Measurements from ENCODE around the gene TTC33. TPM values are rescaled to one million over a fixed set of nuclear protein-coding genes. Genes with fewer than 3 reads are reported as not detected.
"Not testable (repeated sequence)": the region's sequence is repeated elsewhere in the genome, so short reads cannot be mapped to it uniquely, and the experiment has no call there.

TTC33 gene
- polyA plus RNA-seq (ENCODE audit: insufficient read length in 12 of 12): 10 to 100 TPM in 11 of 12 donors, not detected in 1; 20.8 to 27.2 (median 22.5) TPM
- long read RNA-seq, donor 1, partial matches to known transcripts: 5 of 18 reads
- long read RNA-seq, donor 1, other reads (novel, unspliced or antisense): 10 of 18 reads
- long read RNA-seq, donor 2, transcript TTC33-201 (5 exons, 2,612 nt): major isoform, 11 of 11 reads
- long read RNA-seq, donor 2, partial matches to known transcripts: 0 of 11 reads
- long read RNA-seq, donor 2, other reads (novel, unspliced or antisense): 0 of 11 reads
- long read RNA-seq, donor 3: 0 reads
- long read RNA-seq, donor 4, partial matches to known transcripts: 0 of 1 reads
- long read RNA-seq, donor 4, other reads (novel, unspliced or antisense): 0 of 1 reads
- long read RNA-seq, donor 5, transcript TTC33-201 (5 exons, 2,612 nt): major isoform, 11 of 11 reads
- long read RNA-seq, donor 5, partial matches to known transcripts: 0 of 11 reads
- long read RNA-seq, donor 5, other reads (novel, unspliced or antisense): 0 of 11 reads
- long read RNA-seq, donor 6, partial matches to known transcripts: 0 of 3 reads
- long read RNA-seq, donor 6, other reads (novel, unspliced or antisense): 0 of 3 reads
- long read RNA-seq, donor 7, partial matches to known transcripts: 0 of 3 reads
- long read RNA-seq, donor 7, other reads (novel, unspliced or antisense): 0 of 3 reads
- long read RNA-seq, donor 8, transcript TTC33-201 (5 exons, 2,612 nt): major isoform, 10 of 17 reads
- long read RNA-seq, donor 8, partial matches to known transcripts: 5 of 17 reads
- long read RNA-seq, donor 8, other reads (novel, unspliced or antisense): 0 of 17 reads
- long read RNA-seq, donor 9, partial matches to known transcripts: 0 of 4 reads
- long read RNA-seq, donor 9, other reads (novel, unspliced or antisense): 0 of 4 reads
- long read RNA-seq, donor 10, partial matches to known transcripts: 5 of 7 reads
- long read RNA-seq, donor 10, other reads (novel, unspliced or antisense): 0 of 7 reads
- long read RNA-seq, donor 11, partial matches to known transcripts: 9 of 13 reads
- long read RNA-seq, donor 11, other reads (novel, unspliced or antisense): 0 of 13 reads

DNA sequence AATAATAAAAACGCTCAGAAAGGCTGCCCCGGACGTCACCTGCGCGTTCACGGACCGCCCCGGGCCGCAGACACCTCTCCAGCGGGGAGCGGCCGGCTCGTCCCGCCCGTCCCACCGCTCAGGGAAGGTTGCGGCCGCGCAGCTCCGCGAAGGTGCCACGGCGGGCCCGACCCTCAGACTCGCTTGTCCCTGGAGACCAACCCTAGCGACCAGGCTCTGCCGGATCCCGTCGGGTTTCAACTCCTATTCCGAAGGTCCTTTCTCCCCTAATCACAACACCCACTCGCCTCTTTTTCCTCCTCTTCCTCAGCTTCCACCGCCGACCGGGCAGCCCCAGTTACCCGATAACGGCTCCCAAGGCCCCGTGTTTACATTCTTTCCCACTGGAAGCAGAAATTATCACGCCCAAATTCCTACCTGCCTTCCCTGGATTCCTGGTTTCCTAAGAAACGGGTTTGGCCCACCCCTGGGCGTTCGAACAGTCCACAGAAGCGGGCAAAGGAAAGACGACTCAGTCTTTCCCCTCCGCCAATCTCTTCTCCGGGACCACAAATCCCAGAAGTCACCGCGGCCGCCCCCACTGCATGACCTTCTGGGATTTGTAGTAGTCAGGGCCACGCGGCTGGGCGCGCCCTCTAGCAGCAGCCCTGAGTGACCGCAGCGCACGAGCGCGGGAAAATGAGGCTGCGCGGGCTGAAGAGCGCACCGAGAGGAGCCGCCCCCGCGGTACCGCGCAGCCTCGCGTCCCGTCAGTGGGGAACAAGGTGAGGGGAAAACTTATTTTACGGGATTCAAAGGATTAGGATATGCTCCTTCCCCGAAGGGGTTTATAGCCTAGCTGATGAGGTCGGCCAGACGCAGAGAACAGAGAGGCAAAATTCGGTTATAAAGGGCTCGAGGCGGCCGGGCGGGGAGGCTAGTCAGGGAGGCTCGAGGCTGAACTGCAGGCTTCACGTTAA lies at the start of gene TTC33:
Gene TTC33 (minus strand): TSS at position 555 of the 959 bp plus-strand sequence. CDS start 8,943 bp downstream, outside the sequence.
- peak; percentile 94 for DNase-seq

GRCh38 chr5:40801771-40802562 lies 46.2 kb upstream of the TTC33 start:
- DNase-seq: no peak

DNA sequence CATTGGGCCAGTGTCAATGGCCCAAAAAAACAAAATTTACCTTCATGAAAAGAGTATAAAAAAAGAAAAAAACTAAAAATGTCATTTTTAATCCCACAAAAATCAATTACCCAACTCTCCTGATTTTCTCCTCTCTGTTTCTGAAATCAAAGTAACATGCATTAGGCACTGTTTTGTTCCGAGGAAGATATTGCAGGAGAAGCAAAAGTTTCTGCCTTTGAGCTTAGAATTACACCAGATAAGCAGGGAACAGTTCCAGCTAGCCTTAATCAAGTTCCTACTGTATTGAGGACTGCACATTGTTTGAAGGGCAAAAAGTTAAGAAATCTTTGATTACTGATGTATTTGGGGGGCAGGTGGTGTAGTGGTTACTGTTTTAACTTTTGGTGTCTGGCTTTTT lies 43.5 kb upstream of the TTC33 start:
- DNase-seq: no peak

GRCh38 chr5:40798801-40799210 lies 43.0 kb upstream of the TTC33 start:
- peak; percentile 55 for DNase-seq

DNA sequence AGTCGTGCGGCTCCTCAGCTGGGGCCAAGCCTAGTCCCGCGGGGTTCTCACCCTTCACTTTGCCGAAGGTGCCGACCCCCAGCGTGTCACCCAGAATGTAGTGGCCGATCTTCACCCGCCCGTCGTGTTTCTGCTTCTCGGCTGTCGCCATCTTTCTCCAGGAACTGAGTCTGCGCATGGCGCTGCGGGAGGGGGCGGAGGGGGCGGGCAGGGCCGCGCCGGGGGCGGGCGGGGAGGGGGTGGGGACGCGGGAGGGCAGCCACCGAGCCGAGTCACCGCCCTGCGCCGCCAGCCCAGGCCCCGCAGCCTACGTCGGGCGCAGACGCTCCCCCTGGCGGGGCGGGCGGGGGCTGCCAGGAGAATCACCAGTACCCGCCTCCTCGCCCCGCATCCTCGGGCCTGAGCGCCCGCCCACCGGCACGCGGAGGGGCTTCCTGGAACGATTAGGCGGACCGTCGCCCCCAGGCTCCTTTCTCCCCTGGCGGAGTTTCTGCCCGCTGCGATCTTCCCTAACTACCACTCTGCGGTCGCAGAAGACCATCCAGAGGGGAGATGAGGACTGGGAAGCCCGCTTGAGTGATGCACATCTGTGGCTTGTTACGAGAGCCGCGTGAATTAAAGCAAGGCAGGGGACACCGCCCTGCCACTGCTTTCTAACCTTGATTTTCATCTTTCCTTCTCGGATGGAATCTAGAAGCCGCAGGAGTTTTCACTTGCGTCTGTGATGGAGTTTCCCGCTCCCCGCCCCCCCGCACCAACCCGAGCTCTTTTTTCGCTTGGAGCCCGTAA lies 42.4 kb upstream of the TTC33 start, which contains the start of gene PRKAA1:
Gene PRKAA1 (minus strand): TSS at position 363 of the 789 bp plus-strand sequence. CDS start 185 bp downstream, at position 178.
- DNase-seq: peak; percentile 86

GRCh38 chr5:40797273-40798011 lies 41.7 kb upstream of the TTC33 start:
- peak; percentile 54 for DNase-seq

DNA sequence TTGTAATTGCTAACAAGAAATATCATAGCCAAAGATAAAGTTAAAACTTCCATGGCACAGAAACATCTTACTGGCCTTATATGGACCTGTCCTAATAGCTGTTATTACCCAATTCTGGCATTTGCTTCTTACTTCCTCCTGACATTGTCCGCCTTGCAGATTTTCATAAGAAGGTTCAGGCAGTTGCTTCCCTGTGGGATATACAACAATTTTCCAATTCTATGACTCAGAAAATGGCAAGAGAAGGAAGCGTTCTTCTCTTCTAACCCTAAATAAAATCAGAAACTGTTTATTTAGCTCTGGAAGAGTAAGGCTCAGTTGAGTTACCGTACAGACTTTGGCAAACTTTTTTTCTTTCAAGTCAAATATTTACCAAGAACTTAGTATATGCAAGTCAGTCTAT lies 40.7 kb upstream of the TTC33 start:
- DNase-seq: peak; percentile 12

DNA sequence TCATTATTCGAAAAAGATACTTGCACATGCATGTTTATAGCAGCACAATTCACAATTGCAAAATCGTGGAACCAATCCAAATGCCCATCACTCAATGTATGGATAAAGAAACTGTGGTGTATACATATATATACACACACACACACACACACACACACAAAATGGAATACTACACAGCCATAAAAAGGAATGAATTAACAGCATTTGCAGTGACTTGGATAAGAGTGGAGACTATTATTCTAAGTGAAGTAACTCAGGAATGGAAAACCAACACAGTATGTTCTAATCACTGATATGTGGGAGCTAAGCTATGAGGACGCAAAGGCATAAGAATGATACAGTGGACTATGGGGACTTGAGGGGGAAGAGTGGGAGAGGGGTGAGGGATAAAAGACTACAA lies 39.1 kb upstream of the TTC33 start:
- not testable (repeated sequence) for DNase-seq

DNA sequence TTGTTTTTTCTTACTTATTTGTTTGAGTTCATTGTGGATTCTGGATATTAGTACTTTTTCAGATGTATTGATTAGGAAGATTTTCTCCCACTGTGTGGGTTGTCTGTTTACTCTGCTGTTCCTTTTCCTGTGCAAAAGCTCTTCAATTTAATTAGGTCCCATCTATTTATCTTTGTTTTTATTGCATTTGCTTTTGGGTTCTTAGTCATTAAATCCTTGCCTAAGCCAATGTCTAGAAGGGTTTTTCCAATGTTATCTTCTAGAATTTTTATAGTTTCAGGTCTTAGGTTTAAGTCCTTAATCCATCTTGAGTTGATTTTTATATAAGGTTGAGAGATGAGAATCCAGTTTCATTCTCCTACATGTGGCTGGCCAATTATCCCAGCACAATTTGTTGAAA lies 38.6 kb upstream of the TTC33 start:
- not testable (repeated sequence) for DNase-seq

DNA sequence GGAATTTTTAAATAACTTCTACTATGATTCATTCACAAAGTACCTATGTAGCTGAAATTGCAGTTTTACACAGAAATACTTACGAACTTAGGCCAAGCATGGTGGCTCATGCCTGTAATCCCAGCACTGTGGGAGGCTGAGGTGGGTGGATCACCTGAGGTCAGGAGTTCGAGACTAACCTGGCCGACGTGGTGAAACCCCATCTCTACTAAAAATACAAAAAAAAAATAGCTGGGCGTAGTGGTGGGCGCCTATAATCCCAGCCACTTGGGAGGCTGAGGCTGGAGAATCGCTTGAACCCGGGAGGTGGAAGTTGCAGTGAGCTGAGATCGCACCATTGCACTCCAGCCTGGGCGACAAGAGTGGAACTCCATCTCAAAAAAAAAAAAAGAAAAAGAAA lies 36.9 kb upstream of the TTC33 start:
- not testable (repeated sequence) for DNase-seq

GRCh38 chr5:40791715-40792139 lies 36.0 kb upstream of the TTC33 start:
- DNase-seq: no peak

GRCh38 chr5:40790947-40791593 lies 35.3 kb upstream of the TTC33 start:
- no peak for DNase-seq

DNA sequence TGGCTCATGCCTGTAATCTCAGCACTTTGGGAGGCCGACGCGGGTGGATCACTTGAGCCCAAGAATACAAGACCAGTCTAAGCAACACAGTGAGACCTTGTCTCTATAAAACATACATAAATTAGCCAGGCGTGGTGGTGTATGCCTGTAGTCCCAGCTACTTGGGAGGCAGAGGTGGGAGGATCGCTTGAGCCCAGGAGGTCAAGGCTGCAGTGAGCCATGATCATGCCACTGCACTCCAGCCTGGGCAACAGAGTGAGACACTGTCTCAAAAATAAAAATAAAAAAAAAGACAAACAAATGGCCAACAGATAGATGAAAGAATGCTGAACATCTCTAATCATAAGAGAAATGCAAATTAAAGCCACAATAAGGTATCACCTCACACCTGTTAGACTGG lies 33.2 kb upstream of the TTC33 start:
- not testable (repeated sequence) for DNase-seq

DNA sequence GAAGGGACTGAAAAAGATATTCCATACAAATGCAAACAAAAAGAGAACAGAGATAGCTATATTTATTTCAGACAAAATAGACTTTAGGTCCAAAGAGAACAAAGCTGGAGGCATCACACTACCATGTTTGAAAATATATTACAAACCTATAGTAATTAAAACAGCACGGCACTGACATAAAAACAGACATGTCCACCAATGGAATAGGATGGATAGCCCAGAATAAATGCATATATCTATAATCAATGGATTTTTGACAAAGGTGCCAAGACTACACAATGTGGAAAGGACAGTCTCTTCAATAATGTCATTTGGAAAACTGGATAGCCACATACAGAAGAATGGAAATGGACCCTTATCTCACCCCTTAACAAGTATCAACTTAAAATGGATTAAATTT lies 32.2 kb upstream of the TTC33 start:
- no peak for DNase-seq

DNA sequence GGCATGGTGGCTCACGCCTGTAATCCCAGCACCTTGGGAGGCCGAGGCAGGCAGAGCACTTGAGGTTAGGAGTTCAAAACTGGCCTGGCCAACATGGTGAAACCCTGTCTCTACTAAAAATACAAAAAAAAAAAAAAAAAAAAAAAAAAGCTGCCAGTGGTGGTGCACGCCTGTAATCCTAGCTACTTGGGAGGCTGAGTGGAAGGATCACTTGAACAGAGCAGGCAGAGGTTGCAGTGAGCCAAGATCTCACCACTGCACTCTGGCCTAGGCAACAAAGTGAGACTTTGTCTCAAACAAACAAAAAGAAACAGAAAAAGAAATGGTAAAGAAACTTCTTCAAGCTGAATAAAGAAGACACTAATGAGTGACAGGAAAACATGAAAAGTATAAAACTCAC lies 30.9 kb upstream of the TTC33 start:
- not testable (repeated sequence) for DNase-seq

DNA sequence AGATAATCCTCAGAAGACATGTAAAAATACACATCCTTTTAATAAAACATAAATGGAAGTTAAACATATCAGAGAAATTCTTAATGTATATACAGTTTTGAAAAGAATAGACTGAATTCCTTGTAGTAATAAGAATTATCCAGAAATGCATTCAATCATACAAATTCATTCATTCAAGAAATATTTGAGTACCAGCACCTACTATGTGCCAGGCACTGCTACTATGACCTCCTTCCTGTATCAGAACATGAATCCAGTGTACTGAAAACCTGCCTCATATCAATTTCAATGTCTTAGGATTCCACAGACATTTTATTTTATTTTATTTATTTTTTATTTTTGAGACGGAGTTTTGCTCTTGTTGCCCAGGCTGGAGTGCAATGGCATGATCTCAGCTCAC lies 29.2 kb upstream of the TTC33 start:
- DNase-seq: no peak

DNA sequence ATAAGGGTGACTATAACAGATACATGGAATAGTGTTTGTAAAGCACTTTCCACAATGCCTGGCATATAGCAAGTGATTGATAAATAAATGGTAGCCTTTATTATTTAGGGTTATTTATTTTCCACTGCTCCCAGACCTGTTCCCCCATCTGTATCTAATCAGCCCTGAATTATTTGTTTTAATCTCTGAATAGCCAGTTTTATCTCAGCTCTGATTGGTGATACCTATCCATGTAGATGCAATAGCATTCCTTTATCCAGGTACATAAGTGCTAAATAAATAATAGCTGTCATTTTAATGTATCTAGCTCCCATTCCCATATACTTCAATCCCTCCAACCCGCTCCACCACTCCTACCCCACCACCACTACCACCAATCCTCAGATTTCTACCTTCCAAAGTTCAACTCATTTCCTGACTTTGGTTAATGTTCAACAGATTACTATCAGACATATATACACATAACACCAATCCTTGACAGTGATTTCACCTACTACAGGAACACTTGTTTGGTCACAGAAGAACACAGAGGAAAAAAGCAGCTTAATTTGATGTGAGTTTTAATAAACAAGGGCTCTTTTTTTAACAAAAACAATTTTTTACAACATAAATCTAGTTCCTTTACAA lies 28.4 kb upstream of the TTC33 start:
- DNase-seq: no peak

Data from muscle of arm (tissue), 14 donors.